ACC112 (cell line): ENCODE measurements around the gene MTMR11.

Source experiments
- H2AFZ ChIP-seq: fragments of 200-600 bp; sonication (generic); one replicate; pipeline ENCODE4 v1.6.0; 2017; ENCODE audit warnings: antibody characterized with exemption, low read length; ENCODE audit not compliant: unreplicated experiment
- H3K27ac ChIP-seq: fragments of 200-600 bp; sonication (generic); 2 replicates; pipeline ENCODE4 v1.5.1; 2014; ENCODE audit warnings: low read depth, mild to moderate bottlenecking, antibody characterized with exemption, low read length, moderate library complexity
- H3K27me3 ChIP-seq: fragments of 200-600 bp; sonication (generic); 2 replicates; pipeline ENCODE4 v1.6.1; 2014; ENCODE audit warnings: mild to moderate bottlenecking, antibody characterized with exemption, low read length, moderate library complexity, mixed read lengths; ENCODE audit not compliant: insufficient read depth
- H3K36me3 ChIP-seq: fragments of 200-600 bp; sonication (generic); 2 replicates; pipeline ENCODE4 v1.6.1; 2016; ENCODE audit warnings: mild to moderate bottlenecking, antibody characterized with exemption, low read length, moderate library complexity, mixed read lengths; ENCODE audit not compliant: insufficient read depth
- H3K4me1 ChIP-seq: fragments of 200-600 bp; sonication (generic); one replicate; pipeline ENCODE4 v1.6.1; 2016; ENCODE audit warnings: low read length, mixed read lengths; ENCODE audit not compliant: insufficient read depth, unreplicated experiment, control insufficient read depth
- H3K4me3 ChIP-seq: fragments of 200-600 bp; sonication (generic); 2 replicates; pipeline ENCODE4 v1.5.1; 2014; ENCODE audit warnings: mild to moderate bottlenecking, low read depth, low read length
- H3K79me2 ChIP-seq: fragments of 200-600 bp; sonication (generic); one replicate; pipeline ENCODE4 v1.6.0; 2016; ENCODE audit warnings: low read length; ENCODE audit not compliant: control insufficient read depth, unreplicated experiment, insufficient read depth

MTMR11 gene, protein sequence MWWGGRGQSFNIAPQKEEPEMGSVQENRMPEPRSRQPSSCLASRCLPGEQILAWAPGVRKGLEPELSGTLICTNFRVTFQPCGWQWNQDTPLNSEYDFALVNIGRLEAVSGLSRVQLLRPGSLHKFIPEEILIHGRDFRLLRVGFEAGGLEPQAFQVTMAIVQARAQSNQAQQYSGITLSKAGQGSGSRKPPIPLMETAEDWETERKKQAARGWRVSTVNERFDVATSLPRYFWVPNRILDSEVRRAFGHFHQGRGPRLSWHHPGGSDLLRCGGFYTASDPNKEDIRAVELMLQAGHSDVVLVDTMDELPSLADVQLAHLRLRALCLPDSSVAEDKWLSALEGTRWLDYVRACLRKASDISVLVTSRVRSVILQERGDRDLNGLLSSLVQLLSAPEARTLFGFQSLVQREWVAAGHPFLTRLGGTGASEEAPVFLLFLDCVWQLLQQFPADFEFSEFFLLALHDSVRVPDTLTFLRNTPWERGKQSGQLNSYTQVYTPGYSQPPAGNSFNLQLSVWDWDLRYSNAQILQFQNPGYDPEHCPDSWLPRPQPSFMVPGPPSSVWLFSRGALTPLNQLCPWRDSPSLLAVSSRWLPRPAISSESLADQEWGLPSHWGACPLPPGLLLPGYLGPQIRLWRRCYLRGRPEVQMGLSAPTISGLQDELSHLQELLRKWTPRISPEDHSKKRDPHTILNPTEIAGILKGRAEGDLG

GRCh38 chr1:149936170-149936991 is at the start of gene MTMR11:
MTMR11 (minus strand) TSS chr1:149936879; CDS start chr1:149936647, 232 bp downstream.
- Histone ChIP-seq H3K27me3 (no peaks in the 10 kb centered on the region), H3K79me2 (peaks cover 11% of the 10 kb centered on the region), H3K27ac (peak within 1 kb of the TSS; percentile 29; the same call in 1 of the 2 replicates), H3K4me3 (peak within 1 kb of the TSS; percentile 86), H3K4me1 (peaks cover 49% of the 10 kb centered on the region), H3K36me3 (no peaks in the 10 kb centered on the region), H2AFZ (peak within 1 kb of the TSS; percentile 89)

DNA sequence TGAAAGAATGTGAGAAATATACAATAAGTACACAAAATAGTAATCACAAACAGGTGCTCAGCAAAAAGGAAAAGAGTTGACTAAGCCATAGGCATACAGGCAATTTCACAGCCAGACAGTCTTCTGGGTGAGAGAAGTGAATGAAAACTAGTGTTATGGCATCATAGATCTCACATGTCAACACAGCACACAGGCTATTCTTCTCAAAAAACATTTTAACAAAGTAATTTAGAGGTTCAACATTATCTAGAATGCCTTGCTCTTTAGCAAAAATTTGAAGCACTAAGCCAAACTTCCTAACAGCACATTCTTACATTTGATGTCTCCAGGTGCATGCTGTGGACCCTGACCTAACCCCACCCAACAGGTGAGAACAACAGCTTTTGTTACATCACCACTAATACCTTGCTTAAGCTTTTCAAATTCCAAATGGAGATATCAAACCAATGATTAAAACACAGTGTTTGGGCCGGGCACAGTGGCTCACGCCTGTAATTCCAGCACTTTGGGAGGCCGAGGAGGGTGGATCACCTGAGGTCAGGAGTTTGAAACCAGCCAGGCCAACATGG is 43.4 kb upstream of the MTMR11 start:
- Histone ChIP-seq H3K27me3 (no peaks in the 10 kb centered on the region), H2AFZ (no peak overlapping the region), H3K79me2 (peaks cover 61% of the 10 kb centered on the region)

GRCh38 chr1:149979245-149979971 is 42.7 kb upstream of the MTMR11 start:
- Histone ChIP-seq H3K79me2 (peaks cover 55% of the 10 kb centered on the region), H3K4me1 (peaks cover 20% of the 10 kb centered on the region), H3K27me3 (no peaks in the 10 kb centered on the region), H2AFZ (no peak overlapping the region), H3K36me3 (peaks cover 11% of the 10 kb centered on the region), H3K27ac (0 out of 2 replicates have a peak overlapping the region, but pooled peaks have one; percentile 16), H3K4me3 (no peak overlapping the region)

More for the DNA sequence above, 43.4 kb upstream of the MTMR11 start:
- H3K4me3 ChIP-seq, result no peak overlapping the region
- H3K36me3 ChIP-seq, result peaks cover 8% of the 10 kb centered on the region
- H3K27ac ChIP-seq, result no peak overlapping the region
- peaks cover 20% of the 10 kb centered on the region for H3K4me1 ChIP-seq

- peaks cover 20% of the 10 kb centered on the region for H3K4me1 ChIP-seq
Measured at GRCh38 chr1:149978547-149979023, 41.9 kb upstream of the MTMR11 start.

GRCh38 chr1:149977345-149977744 is 40.7 kb upstream of the MTMR11 start:
- peaks cover 41% of the 10 kb centered on the region for H3K79me2 ChIP-seq
- H2AFZ ChIP-seq, result no peak overlapping the region
- H3K27me3 ChIP-seq, result no peaks in the 10 kb centered on the region
- no peak overlapping the region for H3K4me3 ChIP-seq
- H3K27ac ChIP-seq, result no peak overlapping the region
- H3K4me1 ChIP-seq, result peaks cover 20% of the 10 kb centered on the region
- peaks cover 11% of the 10 kb centered on the region for H3K36me3 ChIP-seq

More at GRCh38 chr1:149978547-149979023, 41.9 kb upstream of the MTMR11 start:
- Histone ChIP-seq H3K4me3 (no peak overlapping the region), H3K36me3 (peaks cover 11% of the 10 kb centered on the region), H3K79me2 (peaks cover 48% of the 10 kb centered on the region), H2AFZ (no peak overlapping the region), H3K27me3 (no peaks in the 10 kb centered on the region), H3K27ac (no peak overlapping the region)

DNA sequence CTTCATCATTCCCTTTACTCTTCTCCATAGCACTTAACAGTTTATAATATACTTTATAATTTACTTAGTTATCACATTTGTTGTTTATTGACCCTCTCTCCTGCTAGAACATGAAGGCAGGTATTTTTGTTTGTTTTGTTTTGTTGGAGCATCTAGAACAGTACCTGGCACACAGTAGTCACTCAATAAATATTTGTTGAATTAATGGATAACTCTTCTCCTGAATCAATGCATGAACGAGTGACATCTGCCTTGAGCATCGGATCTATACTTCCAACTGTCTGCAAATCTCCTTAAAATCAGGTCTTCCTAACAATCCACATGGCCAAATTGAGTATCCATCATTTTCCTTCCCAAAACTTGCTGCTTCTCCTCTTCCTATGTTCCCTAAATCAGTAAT is 35.9 kb upstream of the MTMR11 start:
- peaks cover 20% of the 10 kb centered on the region for H3K36me3 ChIP-seq
- no peaks in the 10 kb centered on the region for H3K27me3 ChIP-seq
- H3K27ac ChIP-seq, result no peak overlapping the region
- no peak overlapping the region for H2AFZ ChIP-seq
- no peaks in the 10 kb centered on the region for H3K4me1 ChIP-seq
- no peak overlapping the region for H3K4me3 ChIP-seq
- H3K79me2 ChIP-seq, result peaks cover 7% of the 10 kb centered on the region

- Histone ChIP-seq H2AFZ (no peak overlapping the region), H3K79me2 (no peaks in the 10 kb centered on the region), H3K36me3 (peaks cover 30% of the 10 kb centered on the region), H3K4me3 (no peak overlapping the region), H3K4me1 (peaks cover 5% of the 10 kb centered on the region), H3K27ac (no peak overlapping the region), H3K27me3 (no peaks in the 10 kb centered on the region)
Measured at GRCh38 chr1:149967646-149968045, 31.0 kb upstream of the MTMR11 start.

GRCh38 chr1:149967041-149967440 is 30.4 kb upstream of the MTMR11 start:
- H3K36me3 ChIP-seq, result peaks cover 30% of the 10 kb centered on the region
- no peak overlapping the region for H3K27ac ChIP-seq
- H3K4me3 ChIP-seq, result no peak overlapping the region
- peaks cover 11% of the 10 kb centered on the region for H3K4me1 ChIP-seq
- no peak overlapping the region for H2AFZ ChIP-seq
- no peaks in the 10 kb centered on the region for H3K79me2 ChIP-seq
- no peaks in the 10 kb centered on the region for H3K27me3 ChIP-seq

DNA sequence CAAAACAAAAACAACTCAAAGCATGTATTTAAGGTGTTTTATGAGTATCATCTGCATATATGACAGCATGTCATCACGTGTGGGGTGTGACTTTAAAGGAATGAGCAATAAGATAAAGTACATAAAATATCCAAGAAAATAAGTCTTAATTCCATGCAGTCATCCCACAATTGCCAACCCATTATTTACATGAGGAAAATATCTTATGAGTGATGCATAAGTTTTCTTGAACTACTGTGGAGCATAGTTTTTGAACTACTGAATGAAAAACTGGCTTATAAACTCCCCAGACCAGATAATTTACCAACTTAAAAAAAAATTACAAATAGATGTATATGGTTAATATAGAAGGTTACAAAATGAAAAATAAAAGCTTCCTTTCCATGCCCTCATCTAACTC is 29.7 kb upstream of the MTMR11 start:
- no peaks in the 10 kb centered on the region for H3K79me2 ChIP-seq
- H2AFZ ChIP-seq, result no peak overlapping the region
- H3K27ac ChIP-seq, result no peak overlapping the region
- H3K27me3 ChIP-seq, result no peaks in the 10 kb centered on the region
- peaks cover 11% of the 10 kb centered on the region for H3K4me1 ChIP-seq
- peaks cover 30% of the 10 kb centered on the region for H3K36me3 ChIP-seq
- no peak overlapping the region for H3K4me3 ChIP-seq
